ENCODE data around the gene ALKBH6. TPM values are rescaled to one million over a fixed set of nuclear protein-coding genes. Genes with fewer than 3 reads are reported as not detected.
A peak's percentile ranks its signal among the peaks of the same experiment; 100 is the strongest.

Gene ALKBH6
- total and polyA plus RNA-seq, 2 of the 13 experiments (the other 11 are each of a cell fraction or from before 2014, with no cell fraction given), result 13.7 to 18.1 TPM

DNA sequence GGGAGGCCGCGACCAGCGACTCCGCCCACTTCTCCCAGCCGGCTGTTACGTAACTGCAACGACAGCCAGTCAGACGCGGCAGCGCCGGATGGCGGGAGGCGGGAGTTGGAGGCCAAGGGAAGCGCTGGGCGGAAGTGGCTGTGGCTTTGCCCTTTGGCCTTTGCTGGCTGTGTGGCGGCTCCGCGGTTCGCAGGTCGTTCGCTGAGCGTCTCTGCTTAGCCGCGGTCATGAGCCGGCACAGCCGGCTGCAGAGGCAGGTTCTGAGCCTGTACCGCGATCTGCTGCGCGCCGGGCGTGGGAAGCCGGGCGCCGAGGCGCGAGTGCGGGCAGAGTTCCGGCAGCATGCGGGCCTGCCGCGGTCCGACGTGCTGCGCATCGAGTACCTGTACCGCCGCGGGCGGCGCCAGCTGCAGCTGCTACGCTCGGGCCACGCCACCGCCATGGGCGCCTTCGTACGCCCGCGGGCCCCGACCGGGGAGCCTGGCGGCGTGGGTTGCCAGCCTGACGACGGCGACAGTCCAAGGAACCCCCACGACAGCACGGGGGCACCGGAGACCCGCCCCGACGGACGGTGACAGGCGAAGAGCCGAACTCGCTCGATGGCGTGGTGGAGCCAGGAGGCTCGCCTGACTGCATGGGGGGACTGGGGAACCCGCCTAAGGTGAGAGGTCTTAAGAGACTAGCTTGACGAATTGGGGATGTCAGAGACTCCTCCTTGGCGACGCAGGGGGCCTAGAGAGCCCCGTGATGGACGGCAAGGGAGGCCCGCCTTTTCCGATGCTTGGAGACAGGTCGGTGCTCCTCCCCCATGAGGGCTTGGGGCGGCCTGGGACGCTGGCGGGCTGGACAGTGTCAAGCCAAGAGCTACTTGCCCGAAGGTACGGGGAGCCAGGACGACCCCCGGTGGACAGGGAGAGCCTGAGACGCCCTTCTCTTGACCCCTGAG lies 18.7 kb downstream of the ALKBH6 start, which contains the start of gene SDHAF1 (continued):
- TF ChIP-seq, protein P1, sequence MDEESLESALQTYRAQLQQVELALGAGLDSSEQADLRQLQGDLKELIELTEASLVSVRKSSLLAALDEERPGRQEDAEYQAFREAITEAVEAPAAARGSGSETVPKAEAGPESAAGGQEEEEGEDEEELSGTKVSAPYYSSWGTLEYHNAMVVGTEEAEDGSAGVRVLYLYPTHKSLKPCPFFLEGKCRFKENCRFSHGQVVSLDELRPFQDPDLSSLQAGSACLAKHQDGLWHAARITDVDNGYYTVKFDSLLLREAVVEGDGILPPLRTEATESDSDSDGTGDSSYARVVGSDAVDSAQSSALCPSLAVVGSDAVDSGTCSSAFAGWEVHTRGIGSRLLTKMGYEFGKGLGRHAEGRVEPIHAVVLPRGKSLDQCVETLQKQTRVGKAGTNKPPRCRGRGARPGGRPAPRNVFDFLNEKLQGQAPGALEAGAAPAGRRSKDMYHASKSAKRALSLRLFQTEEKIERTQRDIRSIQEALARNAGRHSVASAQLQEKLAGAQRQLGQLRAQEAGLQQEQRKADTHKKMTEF (CRISPR knock-in tag; IDR thresholded peaks at IDR 0.05), result peak; percentile 41; the same call in 1 of the 2 replicates
- TF ChIP-seq RBM39 (IDR thresholded peaks at IDR 0.05; ENCODE audit: low read depth, low read length, poor library complexity, severe bottlenecking) (peak; percentile 57), ZNF530 (CRISPR knock-in tag; IDR thresholded peaks at IDR 0.05; ENCODE audit: low read depth) (no peak), ZNF501 (CRISPR knock-in tag; IDR thresholded peaks at IDR 0.05) (0 out of 2 replicates have a peak, but pooled peaks have one; percentile 76), TEAD3 (CRISPR knock-in tag; optimal IDR thresholded peaks at IDR 0.05; ENCODE audit: borderline replicate concordance) (peak; percentile 77), KMT2B (CRISPR knock-in tag; IDR thresholded peaks at IDR 0.05) (peak; percentile 85), SMAD9 (CRISPR knock-in tag; IDR thresholded peaks at IDR 0.05) (no peak), FOSL1 (CRISPR knock-in tag; IDR thresholded peaks at IDR 0.05; ENCODE audit: borderline replicate concordance) (no peak), NFKBIZ (CRISPR knock-in tag; IDR thresholded peaks at IDR 0.05) (peak; percentile 46; the same call in 1 of the 2 replicates), HDAC2 (CRISPR knock-in tag; IDR thresholded peaks at IDR 0.05) (peak; percentile 76; the same call in 1 of the 2 replicates), ZNF644 (CRISPR knock-in tag; IDR thresholded peaks at IDR 0.05; ENCODE audit: low read depth) (no peak), NR3C1 (CRISPR knock-in tag; IDR thresholded peaks at IDR 0.05) (no peak), MXD4 (CRISPR knock-in tag; IDR thresholded peaks at IDR 0.05) (no peak; the same call in 1 of the 2 replicates), SSRP1 (CRISPR knock-in tag; IDR thresholded peaks at IDR 0.05) (no peak), SRSF9 (IDR thresholded peaks at IDR 0.05; ENCODE audit: borderline replicate concordance, insufficient read depth, low read depth, low read length, poor library complexity, severe bottlenecking) (no peak), KMT2A (CRISPR knock-in tag; IDR thresholded peaks at IDR 0.05) (peak; percentile 91), SP1 (IDR thresholded peaks at IDR 0.05) (no peak), SP1 (CRISPR knock-in tag; IDR thresholded peaks at IDR 0.05) (peak; percentile 84), ESRRA (CRISPR knock-in tag; IDR thresholded peaks at IDR 0.05; ENCODE audit: low read depth) (0 out of 2 replicates have a peak, but pooled peaks have one; percentile 21), ZNF205 (CRISPR knock-in tag; IDR thresholded peaks at IDR 0.05) (no peak), RNF2 (conservative IDR thresholded peaks at IDR 0.05; ENCODE audit: low read depth) (peak; percentile 70; the same call in 1 of the 2 replicates), XBP1 (CRISPR knock-in tag; IDR thresholded peaks at IDR 0.05) (no peak), ZNF20 (CRISPR knock-in tag; IDR thresholded peaks at IDR 0.05) (no peak), NR2F1 (CRISPR knock-in tag; IDR thresholded peaks at IDR 0.05) (peak; percentile 91 to 95)
- TF ChIP-seq, protein P2, sequence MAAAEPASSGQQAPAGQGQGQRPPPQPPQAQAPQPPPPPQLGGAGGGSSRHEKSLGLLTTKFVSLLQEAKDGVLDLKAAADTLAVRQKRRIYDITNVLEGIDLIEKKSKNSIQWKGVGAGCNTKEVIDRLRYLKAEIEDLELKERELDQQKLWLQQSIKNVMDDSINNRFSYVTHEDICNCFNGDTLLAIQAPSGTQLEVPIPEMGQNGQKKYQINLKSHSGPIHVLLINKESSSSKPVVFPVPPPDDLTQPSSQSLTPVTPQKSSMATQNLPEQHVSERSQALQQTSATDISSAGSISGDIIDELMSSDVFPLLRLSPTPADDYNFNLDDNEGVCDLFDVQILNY (CRISPR knock-in tag; conservative IDR thresholded peaks at IDR 0.05), result peak; percentile 86; the same call in 1 of the 2 replicates
- TF ChIP-seq, protein P3, sequence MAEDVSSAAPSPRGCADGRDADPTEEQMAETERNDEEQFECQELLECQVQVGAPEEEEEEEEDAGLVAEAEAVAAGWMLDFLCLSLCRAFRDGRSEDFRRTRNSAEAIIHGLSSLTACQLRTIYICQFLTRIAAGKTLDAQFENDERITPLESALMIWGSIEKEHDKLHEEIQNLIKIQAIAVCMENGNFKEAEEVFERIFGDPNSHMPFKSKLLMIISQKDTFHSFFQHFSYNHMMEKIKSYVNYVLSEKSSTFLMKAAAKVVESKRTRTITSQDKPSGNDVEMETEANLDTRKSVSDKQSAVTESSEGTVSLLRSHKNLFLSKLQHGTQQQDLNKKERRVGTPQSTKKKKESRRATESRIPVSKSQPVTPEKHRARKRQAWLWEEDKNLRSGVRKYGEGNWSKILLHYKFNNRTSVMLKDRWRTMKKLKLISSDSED (CRISPR knock-in tag; IDR thresholded peaks at IDR 0.05), result no peak
- TF ChIP-seq, protein P4, sequence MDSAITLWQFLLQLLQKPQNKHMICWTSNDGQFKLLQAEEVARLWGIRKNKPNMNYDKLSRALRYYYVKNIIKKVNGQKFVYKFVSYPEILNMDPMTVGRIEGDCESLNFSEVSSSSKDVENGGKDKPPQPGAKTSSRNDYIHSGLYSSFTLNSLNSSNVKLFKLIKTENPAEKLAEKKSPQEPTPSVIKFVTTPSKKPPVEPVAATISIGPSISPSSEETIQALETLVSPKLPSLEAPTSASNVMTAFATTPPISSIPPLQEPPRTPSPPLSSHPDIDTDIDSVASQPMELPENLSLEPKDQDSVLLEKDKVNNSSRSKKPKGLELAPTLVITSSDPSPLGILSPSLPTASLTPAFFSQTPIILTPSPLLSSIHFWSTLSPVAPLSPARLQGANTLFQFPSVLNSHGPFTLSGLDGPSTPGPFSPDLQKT (CRISPR knock-in tag; IDR thresholded peaks at IDR 0.05; ENCODE audit: borderline replicate concordance), result no peak

All from HepG2 (cell line).